KMS-11 (cell line): Measurements from ENCODE around the gene MEIOB.
"Not testable (repeated sequence)": the region's sequence is repeated elsewhere in the genome, so short reads cannot be mapped to it uniquely, and the experiment has no call there.

ENCODE experiments used
- H2AFZ ChIP-seq: fragments of 200-600 bp; sonication (generic); 2 replicates; pipeline ENCODE4 v1.6.1; 2016; ENCODE audit warnings: antibody characterized with exemption, mixed run types, low read depth
- H3K27ac ChIP-seq: fragments of 200-600 bp; sonication (generic); 2 replicates; pipeline ENCODE4 v1.6.1; 2016; ENCODE audit warnings: mild to moderate bottlenecking, mixed run types
- H3K27me3 ChIP-seq: fragments of 200-600 bp; sonication (generic); 2 replicates; pipeline ENCODE4 v1.6.1; 2017; ENCODE audit warnings: mild to moderate bottlenecking, low read depth, mixed run types, moderate library complexity; ENCODE audit not compliant: insufficient read depth
- H3K36me3 ChIP-seq: fragments of 200-600 bp; sonication (generic); 2 replicates; pipeline ENCODE4 v1.6.1; 2017; ENCODE audit warnings: mild to moderate bottlenecking, mixed run types; ENCODE audit not compliant: insufficient read depth
- H3K4me1 ChIP-seq: fragments of 200-600 bp; sonication (generic); 2 replicates; pipeline ENCODE4 v1.6.1; 2016; ENCODE audit warnings: mild to moderate bottlenecking, low read depth, mixed run types; ENCODE audit not compliant: poor library complexity, severe bottlenecking
- H3K4me2 ChIP-seq: fragments of 200-600 bp; sonication (generic); 2 replicates; pipeline ENCODE4 v1.7.0; 2016; ENCODE audit warnings: mild to moderate bottlenecking, mixed run types
- H3K4me3 ChIP-seq: fragments of 200-600 bp; sonication (generic); IDR thresholded peaks from 2 replicates; pipeline ENCODE4 v1.6.1; 2017; ENCODE audit warnings: low read depth, low read length, mixed read lengths; ENCODE audit not compliant: insufficient read depth
- H3K79me2 ChIP-seq: fragments of 200-600 bp; sonication (generic); 2 replicates; pipeline ENCODE4 v1.6.1; 2016; ENCODE audit warnings: low read depth, mixed run types; ENCODE audit not compliant: insufficient read depth
- H3K9ac ChIP-seq: fragments of 200-600 bp; sonication (generic); 2 replicates; pipeline ENCODE4 v1.6.1; 2016; ENCODE audit warnings: mild to moderate bottlenecking, mixed run types
- H4K20me1 ChIP-seq: fragments of 200-600 bp; sonication (generic); 2 replicates; pipeline ENCODE4 v1.6.1; 2016; ENCODE audit warnings: mild to moderate bottlenecking, mixed run types; ENCODE audit not compliant: insufficient read depth
- TF ChIP-seq, protein P1 (sequence below): fragments of 200-600 bp; sonication (generic); conservative IDR thresholded peaks from 2 replicates; pipeline ENCODE4 v1.6.1; 2017; ENCODE audit warnings: low read depth, mild to moderate bottlenecking, antibody characterized with exemption, low read length, moderate library complexity, mixed read lengths

MEIOB gene

DNA sequence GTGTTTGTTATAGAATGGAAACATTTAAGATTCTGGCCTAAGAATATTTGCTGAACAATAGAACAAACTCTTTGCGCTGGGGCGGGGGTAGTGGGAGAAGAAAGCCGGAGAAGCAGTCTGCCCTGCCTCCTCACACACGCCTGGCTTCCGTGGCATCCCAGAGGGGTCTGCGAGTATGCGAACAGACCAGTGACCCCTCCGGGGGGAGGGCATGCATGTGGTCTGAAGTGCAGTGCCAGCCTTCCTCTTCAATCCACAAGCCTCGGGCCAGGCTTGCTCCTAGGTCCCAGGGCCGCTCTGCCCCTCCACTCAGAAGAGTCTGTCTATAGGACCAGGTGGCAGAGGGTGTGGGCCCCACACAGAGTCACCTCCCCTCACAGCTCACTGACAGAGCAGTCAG lies 64.3 kb downstream of the MEIOB start:
- Histone ChIP-seq H3K4me1 (no peaks in the 10 kb centered on the region), H3K4me2 (no peak overlapping the region), H4K20me1 (no peaks in the 10 kb centered on the region), H3K9ac (no peak overlapping the region), H2AFZ (no peak overlapping the region), H3K27me3 (no peaks in the 10 kb centered on the region), H3K79me2 (no peaks in the 10 kb centered on the region), H3K36me3 (peaks cover 6% of the 10 kb centered on the region; the same call in 1 of the 2 replicates), H3K27ac (no peak overlapping the region), H3K4me3 (no peak overlapping the region)
- TF ChIP-seq, protein P1, sequence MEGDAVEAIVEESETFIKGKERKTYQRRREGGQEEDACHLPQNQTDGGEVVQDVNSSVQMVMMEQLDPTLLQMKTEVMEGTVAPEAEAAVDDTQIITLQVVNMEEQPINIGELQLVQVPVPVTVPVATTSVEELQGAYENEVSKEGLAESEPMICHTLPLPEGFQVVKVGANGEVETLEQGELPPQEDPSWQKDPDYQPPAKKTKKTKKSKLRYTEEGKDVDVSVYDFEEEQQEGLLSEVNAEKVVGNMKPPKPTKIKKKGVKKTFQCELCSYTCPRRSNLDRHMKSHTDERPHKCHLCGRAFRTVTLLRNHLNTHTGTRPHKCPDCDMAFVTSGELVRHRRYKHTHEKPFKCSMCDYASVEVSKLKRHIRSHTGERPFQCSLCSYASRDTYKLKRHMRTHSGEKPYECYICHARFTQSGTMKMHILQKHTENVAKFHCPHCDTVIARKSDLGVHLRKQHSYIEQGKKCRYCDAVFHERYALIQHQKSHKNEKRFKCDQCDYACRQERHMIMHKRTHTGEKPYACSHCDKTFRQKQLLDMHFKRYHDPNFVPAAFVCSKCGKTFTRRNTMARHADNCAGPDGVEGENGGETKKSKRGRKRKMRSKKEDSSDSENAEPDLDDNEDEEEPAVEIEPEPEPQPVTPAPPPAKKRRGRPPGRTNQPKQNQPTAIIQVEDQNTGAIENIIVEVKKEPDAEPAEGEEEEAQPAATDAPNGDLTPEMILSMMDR = no peak

DNA sequence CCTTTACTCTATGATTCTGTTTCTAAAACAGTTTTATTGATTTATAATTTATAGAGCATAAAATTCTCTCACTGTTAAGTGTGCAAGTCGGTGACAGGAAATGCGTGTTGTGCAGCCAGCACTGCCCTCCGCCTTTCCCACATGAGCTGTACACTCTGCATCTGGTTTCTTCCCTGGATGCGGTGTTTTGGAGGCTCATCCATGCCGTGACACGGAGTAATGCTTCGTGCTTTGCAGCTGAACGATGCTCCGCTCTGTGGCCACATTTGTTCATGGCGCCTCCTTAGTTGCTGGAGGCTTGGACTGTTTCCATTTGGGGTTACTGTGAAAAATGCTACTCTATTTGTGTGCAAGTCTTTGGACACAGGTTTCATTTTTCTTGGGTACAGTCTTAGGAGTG lies 71.3 kb downstream of the MEIOB start:
- Histone ChIP-seq H3K36me3 (no peaks in the 10 kb centered on the region), H3K27me3 (no peaks in the 10 kb centered on the region), H3K27ac (no peak overlapping the region), H3K79me2 (no peaks in the 10 kb centered on the region), H3K4me3 (no peak overlapping the region), H2AFZ (no peak overlapping the region), H3K4me2 (no peak overlapping the region), H3K9ac (no peak overlapping the region), H4K20me1 (no peaks in the 10 kb centered on the region), H3K4me1 (no peaks in the 10 kb centered on the region)
- TF ChIP-seq, protein P1 = no peak

DNA sequence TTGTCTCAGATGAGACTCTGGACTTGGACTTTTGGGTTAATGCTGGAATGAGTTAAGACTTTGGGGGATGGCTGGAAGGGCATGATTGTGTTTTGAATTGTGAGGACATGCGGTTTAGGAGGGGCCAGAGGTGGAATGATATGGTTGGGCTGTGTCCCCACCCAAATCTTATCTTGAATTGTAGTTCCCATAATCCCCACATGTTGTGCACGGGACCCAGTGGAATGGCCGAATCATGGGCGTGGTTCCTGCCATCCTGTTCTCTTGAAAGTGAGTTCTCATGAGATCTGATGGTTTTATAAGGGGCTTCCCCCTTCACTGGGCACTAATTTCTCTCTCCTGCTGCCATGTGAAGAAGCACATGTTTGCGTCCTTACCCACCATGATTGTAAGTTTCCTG lies 72.7 kb downstream of the MEIOB start:
- not testable (repeated sequence) for H3K79me2 ChIP-seq, H3K27me3 ChIP-seq, H3K9ac ChIP-seq, H3K4me3 ChIP-seq, H4K20me1 ChIP-seq, H2AFZ ChIP-seq, H3K4me2 ChIP-seq, H3K4me1 ChIP-seq, H3K27ac ChIP-seq, H3K36me3 ChIP-seq

DNA sequence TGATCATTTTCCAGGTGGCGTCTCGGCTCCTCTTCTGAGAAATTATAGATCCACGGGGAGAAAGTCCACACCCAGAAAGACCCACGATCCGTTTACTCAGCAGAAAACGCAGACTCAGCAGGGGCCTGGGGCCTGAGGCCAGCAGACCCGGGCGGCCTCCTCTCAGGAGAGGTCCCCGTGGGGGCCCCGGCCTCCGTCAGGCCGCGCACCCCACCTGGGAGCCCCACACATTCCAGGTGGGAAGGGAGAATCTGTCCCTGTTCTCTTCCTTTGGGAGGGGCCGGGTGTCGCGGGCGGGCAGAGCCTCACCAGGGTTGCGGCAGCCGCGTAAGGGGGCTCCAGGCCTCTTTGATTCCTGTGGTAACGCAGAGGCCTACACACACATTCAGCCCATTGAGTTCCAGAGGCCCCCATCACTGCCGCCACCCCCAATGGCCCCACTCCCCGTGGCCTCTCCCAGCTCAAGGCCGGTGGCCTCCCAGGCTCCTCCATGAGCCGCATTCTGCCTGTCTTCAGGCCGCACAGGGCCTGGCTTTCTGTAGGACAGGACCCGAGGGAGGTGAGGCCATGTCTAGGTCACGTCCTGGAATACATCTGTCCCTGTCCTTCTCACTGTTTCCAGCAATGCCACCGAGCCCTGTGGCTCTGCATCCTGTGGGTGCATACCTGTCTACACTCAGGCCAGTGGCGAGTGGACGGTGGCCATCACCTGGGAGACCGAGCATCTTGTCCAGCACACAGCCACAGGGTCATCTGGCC lies 76.9 kb downstream of the MEIOB start:
- no peaks in the 10 kb centered on the region for H3K36me3 ChIP-seq

More for the DNA sequence above, 76.9 kb downstream of the MEIOB start:
- no peak overlapping the region for H3K27ac ChIP-seq
- H3K4me1 ChIP-seq = no peaks in the 10 kb centered on the region
- no peaks in the 10 kb centered on the region for H4K20me1 ChIP-seq
- H3K9ac ChIP-seq = no peak overlapping the region
- no peak overlapping the region for H2AFZ ChIP-seq
- H3K4me2 ChIP-seq = no peak overlapping the region
- no peak overlapping the region for H3K4me3 ChIP-seq
- TF ChIP-seq, protein P1 = no peak
- no peaks in the 10 kb centered on the region for H3K27me3 ChIP-seq
- H3K79me2 ChIP-seq = no peaks in the 10 kb centered on the region
